ENCODE measurements around the gene SYT5. TPM values are rescaled to one million over a fixed set of nuclear protein-coding genes. Genes with fewer than 3 reads are reported as not detected.

Gene SYT5
- total RNA-seq, 4 donors from 2014 or later, result 0.70 to 0.94 TPM; not detected in 2

- TF ChIP-seq CTCF (IDR thresholded peaks at IDR 0.05) (peak in 4 of 6 experiments; percentile 32 to 66 (median 62)), POLR2A (IDR thresholded peaks at IDR 0.05) (no peak)
- no peaks in the 10 kb centered on the region for H3K27me3 ChIP-seq
- no peaks in the 10 kb centered on the region for H3K36me3 ChIP-seq
- peak in 2 of 3 donors; percentile 69 to 80 for DNase-seq
- no peak overlapping the region for H3K4me3 ChIP-seq
- peaks cover 0 to 9% (median 4%) of the 10 kb centered on the region in 4 donors for H3K9me3 ChIP-seq
- H3K27ac ChIP-seq, result no peak overlapping the region
- peaks cover 0 to 21% (median 1%) of the 10 kb centered on the region in 4 donors for H3K4me1 ChIP-seq
Observed at GRCh38 chr19:55212447-55212846, 32.4 kb upstream of the SYT5 start.

GRCh38 chr19:55209693-55210472 lies 29.8 kb upstream of the SYT5 start:
- DNase-seq, result no peak
- no peaks in the 10 kb centered on the region for H3K27me3 ChIP-seq
- H3K9me3 ChIP-seq, result peaks cover 0 to 9% (median 4%) of the 10 kb centered on the region in 4 donors
- H3K36me3 ChIP-seq, result peaks cover 0 to 11% (median 0%) of the 10 kb centered on the region in 3 donors
- TF ChIP-seq POLR2A (IDR thresholded peaks at IDR 0.05), result no peak
- TF ChIP-seq CTCF (IDR thresholded peaks at IDR 0.05), result no peak
- peaks cover 0 to 16% (median 0%) of the 10 kb centered on the region in 4 donors for H3K4me1 ChIP-seq
- H3K27ac ChIP-seq, result peak overlapping the region in 3 of 4 donors; percentile 84 to 98 (median 95)
- peak overlapping the region in 2 of 4 donors; percentile 58 to 65 for H3K4me3 ChIP-seq

DNA sequence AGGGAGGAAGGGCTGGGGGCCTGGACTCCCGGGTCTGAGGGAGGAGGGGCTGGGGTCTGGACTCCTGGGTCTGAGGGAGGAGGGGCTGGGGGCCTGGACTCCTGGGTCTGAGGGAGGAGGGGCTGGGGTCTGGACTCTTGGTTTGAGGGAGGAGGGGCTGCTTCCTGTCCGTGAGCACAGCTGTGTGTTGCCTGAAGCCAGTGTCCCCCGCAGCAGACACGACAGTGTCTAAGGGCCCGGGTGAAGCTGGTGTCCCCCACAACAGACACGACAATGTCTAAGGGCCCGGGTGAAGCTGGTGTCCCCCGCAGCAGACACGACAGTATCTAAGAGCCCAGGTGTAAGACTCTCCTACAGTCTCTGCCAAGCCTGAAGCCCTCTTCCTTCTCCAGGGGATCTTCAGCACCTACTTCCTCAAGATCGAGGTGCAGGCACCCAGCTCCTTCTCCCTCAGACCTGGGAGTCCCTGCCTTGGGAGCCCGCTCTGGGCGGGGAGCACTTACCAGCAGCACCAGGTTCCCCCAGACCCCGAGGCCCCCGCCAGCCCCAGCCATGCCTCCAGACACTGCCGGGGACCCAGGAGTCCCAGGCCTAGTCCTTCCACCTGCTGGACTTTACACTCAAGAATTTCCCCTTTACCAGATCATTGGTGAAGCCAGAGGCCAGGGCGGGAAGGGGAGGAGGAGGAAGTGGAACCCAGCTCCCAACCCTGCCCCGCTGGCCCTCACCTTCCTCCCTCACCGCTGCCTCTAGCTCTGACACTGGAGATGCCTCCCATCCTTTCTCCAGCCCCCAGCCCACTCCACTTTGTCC lies 29.0 kb upstream of the SYT5 start, which contains the start of gene PTPRH:
TSS of gene PTPRH (minus strand) at position 622 of the 813 bp plus-strand sequence. CDS start at position 554, 68 bp downstream.
- peak within 1 kb of the TSS in 3 of 4 donors; percentile 31 to 65 (median 58) for H3K4me3 ChIP-seq
- peaks cover 0 to 19% (median 0%) of the 10 kb centered on the region in 3 donors for H3K36me3 ChIP-seq
- peak in 2 of 3 donors; percentile 84 to 86 for DNase-seq
- H3K27ac ChIP-seq, result peak within 1 kb of the TSS in 3 of 4 donors; percentile 84 to 98 (median 95)
- no peaks in the 10 kb centered on the region for H3K27me3 ChIP-seq
- TF ChIP-seq CTCF (IDR thresholded peaks at IDR 0.05) (no peak), POLR2A (IDR thresholded peaks at IDR 0.05) (peak; percentile 46 to 79)
- peaks cover 0 to 16% (median 0%) of the 10 kb centered on the region in 4 donors for H3K4me1 ChIP-seq
- peaks cover 0 to 9% (median 4%) of the 10 kb centered on the region in 4 donors for H3K9me3 ChIP-seq

GRCh38 chr19:55206664-55207500 lies 26.8 kb upstream of the SYT5 start:
- peak in 2 of 3 donors; percentile 92 to 95 for DNase-seq
- H3K4me1 ChIP-seq, result peaks cover 0 to 16% (median 0%) of the 10 kb centered on the region in 4 donors
- peak overlapping the region in 3 of 4 donors; percentile 85 to 94 (median 91) for H3K27ac ChIP-seq
- H3K9me3 ChIP-seq, result no peaks in the 10 kb centered on the region
- H3K4me3 ChIP-seq, result peak overlapping the region in 3 of 4 donors; percentile 21 to 61 (median 54)
- H3K36me3 ChIP-seq, result peaks cover 0 to 37% (median 0%) of the 10 kb centered on the region in 3 donors
- no peaks in the 10 kb centered on the region for H3K27me3 ChIP-seq
- TF ChIP-seq CTCF (IDR thresholded peaks at IDR 0.05), result no peak
- peak; percentile 92 to 95 for TF ChIP-seq POLR2A (IDR thresholded peaks at IDR 0.05)
